OCI-LY3 (cell line): ENCODE results near the gene ANKDD1B.

ENCODE experiments used
- H2AFZ ChIP-seq: fragments of 200-600, 300-600 bp; shearing (Covaris generic); 2 replicates; pipeline ENCODE4 v1.6.0; 2014; ENCODE audit warnings: antibody characterized with exemption, low read depth, low read length
- H3K27ac ChIP-seq: fragments of 200-600, 300-600 bp; sonication (generic); 2 replicates; pipeline ENCODE4 v1.5.1; 2014; ENCODE audit warnings: mild to moderate bottlenecking, low read length, moderate library complexity, mixed read lengths
- H3K27me3 ChIP-seq: fragments of 200-600, 300-600 bp; sonication (generic); 2 replicates; pipeline ENCODE4 v1.6.1; 2014; ENCODE audit warnings: low read depth, low read length, mixed read lengths
- H3K36me3 ChIP-seq: fragments of 200-600, 300-600 bp; sonication (generic); replicated peaks from 2 replicates; pipeline ENCODE3; 2014; ENCODE audit warnings: low read depth, low read length, mixed read lengths
- H3K4me1 ChIP-seq: fragments of 300-600, 200-600 bp; sonication (generic); 2 replicates; pipeline ENCODE4 v1.6.1; 2014; ENCODE audit warnings: low read length, mixed read lengths
- H3K4me2 ChIP-seq: fragments of 200-600, 300-600 bp; sonication (generic); 2 replicates; pipeline ENCODE4 v1.6.1; 2014; ENCODE audit warnings: low read length, mixed read lengths
- H3K4me3 ChIP-seq: fragments of 300-600, 200-600 bp; sonication (generic); 2 replicates; pipeline ENCODE4 v1.5.1; 2014; ENCODE audit warnings: antibody characterized with exemption, mild to moderate bottlenecking, low read length, moderate library complexity
- H3K79me2 ChIP-seq: fragments of 300-600, 200-600 bp; shearing (Covaris generic); 2 replicates; pipeline ENCODE4 v1.6.1; 2014; ENCODE audit warnings: mild to moderate bottlenecking, low read length, mixed read lengths
- H3K9ac ChIP-seq: fragments of 300-600, 200-600 bp; shearing (Covaris generic); 2 replicates; pipeline ENCODE4 v1.6.0; 2014; ENCODE audit warnings: mild to moderate bottlenecking, low read length, moderate library complexity
- H3K9me3 ChIP-seq: fragments of 200-600, 300-600 bp; shearing (Covaris generic); 2 replicates; pipeline ENCODE4 v1.6.1; 2014; ENCODE audit warnings: low read length, mixed read lengths; ENCODE audit not compliant: insufficient read depth
- H4K20me1 ChIP-seq: fragments of 200-600, 300-600 bp; sonication (generic); 2 replicates; pipeline ENCODE4 v1.6.1; 2016; ENCODE audit warnings: low read length, mixed read lengths; ENCODE audit not compliant: insufficient read depth
- CTCF ChIP-seq: fragments of 200-600, 300-600 bp; sonication (generic); IDR thresholded peaks from 2 replicates; pipeline ENCODE4 v1.5.1; 2014; ENCODE audit warnings: antibody characterized with exemption, low read length, low read depth
- EZH2phosphoT487 ChIP-seq: fragments of 200-600 bp; shearing (Covaris generic); IDR thresholded peaks from 2 replicates; pipeline ENCODE4 v1.6.1; 2018; ENCODE audit warnings: antibody characterized with exemption, mixed run types, low read depth

The ANKDD1B gene

GRCh38 chr5:75670577-75670976, 59.3 kb downstream of the ANKDD1B start:
- Histone ChIP-seq H3K27me3 (no peaks in the 10 kb centered on the region), H3K4me1 (peaks cover 44% of the 10 kb centered on the region), H3K4me3 (no peak overlapping the region), H3K79me2 (no peaks in the 10 kb centered on the region), H2AFZ (no peak overlapping the region), H4K20me1 (no peaks in the 10 kb centered on the region), H3K36me3 (peaks cover 10% of the 10 kb centered on the region), H3K27ac (no peak overlapping the region), H3K4me2 (no peak overlapping the region), H3K9ac (no peak overlapping the region), H3K9me3 (no peaks in the 10 kb centered on the region)
- TF ChIP-seq EZH2phosphoT487 (no peak), CTCF (no peak)

GRCh38 chr5:75671506-75671905, 60.3 kb downstream of the ANKDD1B start:
- no peaks in the 10 kb centered on the region for H3K79me2 ChIP-seq
- H3K9ac ChIP-seq = no peak overlapping the region
- H3K9me3 ChIP-seq = no peaks in the 10 kb centered on the region
- TF ChIP-seq EZH2phosphoT487 = no peak
- no peak for TF ChIP-seq CTCF
- H3K27ac ChIP-seq = no peak overlapping the region
- H2AFZ ChIP-seq = no peak overlapping the region
- no peaks in the 10 kb centered on the region for H3K27me3 ChIP-seq
- H3K4me3 ChIP-seq = no peak overlapping the region
- peaks cover 36% of the 10 kb centered on the region for H3K4me1 ChIP-seq
- H4K20me1 ChIP-seq = no peaks in the 10 kb centered on the region
- no peak overlapping the region for H3K4me2 ChIP-seq
- H3K36me3 ChIP-seq = peaks cover 13% of the 10 kb centered on the region

GRCh38 chr5:75672616-75673015, 61.4 kb downstream of the ANKDD1B start:
- Histone ChIP-seq H3K4me3 (no peak overlapping the region), H3K27me3 (no peaks in the 10 kb centered on the region), H3K4me1 (peaks cover 27% of the 10 kb centered on the region), H4K20me1 (no peaks in the 10 kb centered on the region), H3K36me3 (peaks cover 13% of the 10 kb centered on the region), H3K9ac (no peak overlapping the region), H3K79me2 (no peaks in the 10 kb centered on the region), H3K9me3 (no peaks in the 10 kb centered on the region), H3K4me2 (no peak overlapping the region), H3K27ac (no peak overlapping the region), H2AFZ (no peak overlapping the region)
- TF ChIP-seq EZH2phosphoT487 (no peak), CTCF (no peak)

- Histone ChIP-seq H3K4me3 (no peak overlapping the region), H3K79me2 (no peaks in the 10 kb centered on the region; the same call in 1 of the 2 replicates), H3K9ac (no peak overlapping the region), H3K27me3 (no peaks in the 10 kb centered on the region), H3K27ac (no peak overlapping the region), H3K4me2 (no peak overlapping the region), H3K36me3 (peaks cover 15% of the 10 kb centered on the region), H3K4me1 (peaks cover 5% of the 10 kb centered on the region), H2AFZ (no peak overlapping the region), H3K9me3 (no peaks in the 10 kb centered on the region), H4K20me1 (no peaks in the 10 kb centered on the region)
- TF ChIP-seq EZH2phosphoT487 = no peak
- TF ChIP-seq CTCF = no peak
Measured at GRCh38 chr5:75675783-75676182, 64.5 kb downstream of the ANKDD1B start.
